Heart right ventricle (tissue), 16 donors: ENCODE measurements around the gene LAMTOR4. TPM values are rescaled to one million over a fixed set of nuclear protein-coding genes. Genes with fewer than 3 reads are reported as not detected.
A peak's percentile ranks its signal among the peaks of the same experiment; 100 is the strongest.
"Not testable (repeated sequence)": the region's sequence is repeated elsewhere in the genome, so short reads cannot be mapped to it uniquely, and the experiment has no call there.

Experiments
- ATAC-seq, 8 donors: fragments of 200-7000 bp; cut with Tn5 transposase; one replicate each; pipeline ENCODE4 v1.9.1; 2020; ENCODE audit warnings: mild to moderate bottlenecking in 8 of 8, moderate library complexity in 8 of 8, moderate number of reproducible peaks in 1 of 8
- DNase-seq, 2 donors: peaks; one replicate each; pipeline ENCODE4 v3.0.0-alpha.2; 2020
- H3K27ac ChIP-seq, 10 donors: fragments of 200-600 bp; sonication (generic) in 2 of 10; one replicate each; pipeline versions ENCODE4 v1.5.0 to v1.8.0; 2020 to 2022; ENCODE audit warnings: mild to moderate bottlenecking in 3 of 10
- H3K27me3 ChIP-seq, 7 donors: fragments of 200-600 bp; one replicate each; pipeline ENCODE4 v1.8.0; 2021 to 2022; ENCODE audit warnings: mild to moderate bottlenecking in 2 of 7
- H3K36me3 ChIP-seq, 9 donors: fragments of 200-600 bp; sonication (generic) in 1 of 9; one replicate each; pipeline versions ENCODE4 v1.5.0 to v1.8.0; 2020 to 2022; ENCODE audit warnings: mild to moderate bottlenecking in 2 of 9
- H3K4me1 ChIP-seq, 9 donors: fragments of 200-600 bp; sonication (generic) in 1 of 9; one replicate each; pipeline versions ENCODE4 v1.5.0 to v1.8.0; 2020 to 2022; ENCODE audit warnings: mild to moderate bottlenecking in 4 of 9
- H3K4me3 ChIP-seq, 10 donors: fragments of 200-600 bp; sonication (generic) in 2 of 10; one replicate each; pipeline versions ENCODE4 v1.5.0 to v1.8.0; 2020 to 2022; ENCODE audit warnings: mild to moderate bottlenecking in 7 of 10, moderate library complexity in 2 of 10
- H3K9me3 ChIP-seq, 11 donors: fragments of 200-600 bp in 10 of 11; sonication (generic) in 2 of 11; one replicate each; pipeline versions ENCODE4 v1.5.0 to v1.8.0; 2013 to 2022; ENCODE audit warnings: mild to moderate bottlenecking in 2 of 11, control low read depth in 1 of 11, moderate library complexity in 1 of 11
- WGBS, 2 donors: extraction: QIAGEN DNeasy Blood & Tissue Kit; methylation state at CpG; one replicate each; pipeline ENCODE4 v1.1.7; 2013; ENCODE audit warnings: inconsistent platforms in 1 of 2; 5-methylcytosine and 5-hydroxymethylcytosine counted together
- intact Hi-C, 10 donors: fragments of 100-400 bp; cut with DNase I; formaldehyde crosslinking; loops; one replicate each; pipeline versions ENCODE4 v1.11.1 to v1.14.2; 2022
- polyA plus RNA-seq, 2 donors: library from polyadenylated mRNA; stranded (reverse); fragments of 200-250 nt; gene quantifications; one replicate each; pipeline ENCODE4 v1.2.3, GENCODE V29; 2013
- total RNA-seq, 10 donors: library from RNA; stranded (reverse); fragmentation: NEBNext Ultra II Directional in 3 of 10; extraction: Animal tissue kit (Norgen Biotek cat#: 25700) in 3 of 10; gene quantifications; one replicate each; pipeline versions ENCODE4 v1.2.1 to v1.2.4, GENCODE V29; 2021 to 2023
- TF ChIP-seq, protein P1 (sequence below), 9 donors: fragments of 200-600 bp; sonication (generic) in 2 of 9; IDR thresholded peaks; one replicate each; pipeline versions ENCODE4 v1.5.0 to v1.8.0; 2021 to 2022; ENCODE audit warnings: antibody characterized with exemption in 9 of 9, mild to moderate bottlenecking in 5 of 9, moderate library complexity in 1 of 9
- donor health status: Arrhythmogenic right ventricular cardiomyopathy.
- donor health status: ischemic (EF 13 %, LVEDD 7.1; RV severe dilation, severe dysfunction).
- donor health status: healthy with polysubstance abuse.
- donor health status: DM: no; HTN: yes; CAD: no.
- donor health status: DM: no; HTN: no; CAD: no.
- donor health status: ischemic (EF 25% LVEDD 6.9; RV normal size, moderate dysfunction).
- donor health status: ischemic (EF 25% LVEDD 5.7; RV mildly dilated, moderate dysfunction).
- donor health status: healthy.
- donor health status: DM: yes; HTN: yes; CAD: no.
- donor health status: Ischemic cardiomyopathy.
- donor health status: ischemic (EF 35%, LVEDD 5.7; RV mildly dilated, moderate dysfunction).
- donor health status: nonischemic (EF 11% LVEDD 7.7; RV severe dilation, severe dysfunction).
- donor health status: DM: yes; HTN: yes; CAD: no.
- donor health status: PGD.
- donor health status: ischemic (EF 29% LVEDD 5.4; RV normal size, mild dysfunction).
- donor health status: nonischemic (EF 23%, LVEDD 6.1; RV moderate dilation, normal function).

Gene LAMTOR4
- total and polyA plus RNA-seq, 12 donors = 72.3 to 210 (median 90.6) TPM

DNA sequence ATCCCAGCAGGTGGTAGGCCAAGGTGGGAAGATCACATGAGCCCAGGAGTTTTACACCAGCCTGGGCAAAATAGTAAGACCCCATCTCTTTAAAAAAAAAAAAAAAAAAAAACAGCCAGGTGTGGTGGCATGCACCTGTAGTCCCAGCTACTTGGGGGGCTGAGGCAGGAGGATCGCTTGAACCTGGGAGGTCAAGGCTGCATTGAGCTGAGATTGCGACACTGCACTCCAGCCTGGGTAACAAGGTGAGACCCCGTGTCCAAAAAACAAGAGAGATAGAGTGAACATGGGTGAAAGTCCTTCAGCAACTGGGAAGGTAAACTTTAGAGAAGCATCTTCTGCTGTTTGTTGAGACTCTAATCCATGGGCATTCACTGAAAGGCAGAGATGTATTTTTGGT is 6.3 kb upstream of the LAMTOR4 start:
- Histone ChIP-seq H3K4me1 (peaks cover 0 to 6% (median 0%) of the 10 kb centered on the region in 9 donors), H3K27ac (no peak overlapping the region), H3K27me3 (peaks cover 0 to 11% (median 0%) of the 10 kb centered on the region in 7 donors), H3K4me3 (no peak overlapping the region), H3K36me3 (no peaks in the 10 kb centered on the region), H3K9me3 (no peaks in the 10 kb centered on the region)
- 95 to 100% methylated on average over 3 of the region's 3 CpGs for WGBS, 2 donors
- intact Hi-C loops = no loop called here
- ATAC-seq (no peak), DNase-seq (no peak)
- TF ChIP-seq, protein P1, sequence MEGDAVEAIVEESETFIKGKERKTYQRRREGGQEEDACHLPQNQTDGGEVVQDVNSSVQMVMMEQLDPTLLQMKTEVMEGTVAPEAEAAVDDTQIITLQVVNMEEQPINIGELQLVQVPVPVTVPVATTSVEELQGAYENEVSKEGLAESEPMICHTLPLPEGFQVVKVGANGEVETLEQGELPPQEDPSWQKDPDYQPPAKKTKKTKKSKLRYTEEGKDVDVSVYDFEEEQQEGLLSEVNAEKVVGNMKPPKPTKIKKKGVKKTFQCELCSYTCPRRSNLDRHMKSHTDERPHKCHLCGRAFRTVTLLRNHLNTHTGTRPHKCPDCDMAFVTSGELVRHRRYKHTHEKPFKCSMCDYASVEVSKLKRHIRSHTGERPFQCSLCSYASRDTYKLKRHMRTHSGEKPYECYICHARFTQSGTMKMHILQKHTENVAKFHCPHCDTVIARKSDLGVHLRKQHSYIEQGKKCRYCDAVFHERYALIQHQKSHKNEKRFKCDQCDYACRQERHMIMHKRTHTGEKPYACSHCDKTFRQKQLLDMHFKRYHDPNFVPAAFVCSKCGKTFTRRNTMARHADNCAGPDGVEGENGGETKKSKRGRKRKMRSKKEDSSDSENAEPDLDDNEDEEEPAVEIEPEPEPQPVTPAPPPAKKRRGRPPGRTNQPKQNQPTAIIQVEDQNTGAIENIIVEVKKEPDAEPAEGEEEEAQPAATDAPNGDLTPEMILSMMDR (IDR thresholded peaks at IDR 0.05) = no peak

DNA sequence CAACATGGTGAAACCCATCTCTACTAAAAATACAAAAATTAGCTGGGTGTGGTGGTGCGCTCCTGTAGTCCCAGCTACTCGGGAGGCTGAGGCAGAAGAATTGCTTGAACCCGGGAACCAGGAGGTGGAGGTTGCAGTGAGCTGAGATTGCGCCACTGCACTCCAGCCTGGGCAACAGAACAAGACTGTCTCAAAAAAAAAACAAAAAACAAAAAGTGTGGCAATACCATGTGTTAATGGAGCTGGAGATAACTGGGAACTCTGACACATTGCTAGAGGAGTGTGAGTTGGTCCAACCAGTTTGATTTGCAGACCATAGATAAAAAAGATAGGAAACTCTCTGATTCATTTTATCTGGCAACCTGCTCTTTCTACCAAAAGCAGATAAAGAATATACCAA is 2.4 kb upstream of the LAMTOR4 start:
- H3K4me3 ChIP-seq, H3K36me3 ChIP-seq, H3K27me3 ChIP-seq, DNase-seq, H3K9me3 ChIP-seq, intact Hi-C loops, ATAC-seq, H3K27ac ChIP-seq: not testable (repeated sequence)
- H3K4me1 ChIP-seq = peaks cover 8 to 31% (median 15%) of the 10 kb centered on the region in 9 donors
- WGBS, 2 donors = 90 to 93% methylated on average over 4 of the region's 4 CpGs

DNA sequence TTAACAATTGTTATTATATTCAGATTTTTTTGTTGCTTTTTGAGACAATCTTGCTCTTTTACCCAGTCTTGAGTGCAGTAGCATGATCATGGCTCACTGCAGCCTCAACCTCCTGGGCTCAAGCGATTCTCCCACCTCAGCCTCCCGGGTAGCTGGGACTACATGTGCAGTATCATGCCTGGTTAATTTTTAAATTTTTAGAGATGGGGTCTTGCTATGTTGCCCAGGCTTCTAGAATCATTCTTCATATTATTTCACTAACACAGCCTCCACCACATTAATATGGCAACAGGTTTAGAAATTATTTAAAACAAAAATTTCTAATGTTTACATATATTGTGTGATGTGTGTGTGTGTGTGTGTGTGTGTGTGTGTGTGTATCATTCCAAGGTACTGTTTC is 1.4 kb upstream of the LAMTOR4 start:
- Histone ChIP-seq H3K9me3 (no peaks in the 10 kb centered on the region), H3K4me3 (no peak overlapping the region), H3K4me1 (peaks cover 8 to 36% (median 15%) of the 10 kb centered on the region in 9 donors), H3K27ac (no peak overlapping the region), H3K36me3 (peaks cover 0 to 19% (median 0%) of the 10 kb centered on the region in 9 donors), H3K27me3 (no peaks in the 10 kb centered on the region)
- TF ChIP-seq, protein P1 (IDR thresholded peaks at IDR 0.05) = no peak
- DNase-seq (no peak), ATAC-seq (no peak)
- WGBS, 2 donors = 96 to 97% methylated on average over 2 of the region's 2 CpGs
- intact Hi-C loops = no loop called here

DNA sequence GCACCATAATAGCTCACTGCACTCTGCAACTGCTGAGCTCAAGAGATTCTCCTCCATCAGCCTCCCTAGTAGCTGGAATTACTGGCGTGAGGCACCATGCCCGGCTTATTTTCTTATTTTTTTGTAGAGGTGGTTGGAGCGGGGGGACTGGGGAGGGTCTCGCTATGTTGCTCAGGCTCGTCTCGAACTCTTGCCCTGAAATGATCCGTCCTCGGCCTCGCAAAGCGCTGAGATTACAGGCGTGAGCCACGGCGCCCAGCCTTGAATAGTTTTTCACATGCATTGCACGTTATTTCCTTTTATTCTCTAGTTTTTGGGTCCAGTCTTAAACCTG is 526 bp upstream of the LAMTOR4 start:
- Histone ChIP-seq H3K9me3 (no peaks in the 10 kb centered on the region), H3K27me3 (no peaks in the 10 kb centered on the region), H3K4me3 (peak overlapping the region in 9 of 10 donors; percentile 71 to 99 (median 78)), H3K36me3 (peaks cover 0 to 28% (median 5%) of the 10 kb centered on the region in 9 donors), H3K27ac (peak overlapping the region in 9 of 10 donors; percentile 69 to 94 (median 85)), H3K4me1 (peaks cover 8 to 45% (median 15%) of the 10 kb centered on the region in 9 donors)
- WGBS, 2 donors = 15 to 24% methylated on average over 14 of the region's 14 CpGs
- intact Hi-C loops = no loop called here
- TF ChIP-seq, protein P1 (IDR thresholded peaks at IDR 0.05) = no peak
- DNase-seq (no peak), ATAC-seq (peak in 3 of 8 donors; percentile 1 to 19 (median 3))

DNA sequence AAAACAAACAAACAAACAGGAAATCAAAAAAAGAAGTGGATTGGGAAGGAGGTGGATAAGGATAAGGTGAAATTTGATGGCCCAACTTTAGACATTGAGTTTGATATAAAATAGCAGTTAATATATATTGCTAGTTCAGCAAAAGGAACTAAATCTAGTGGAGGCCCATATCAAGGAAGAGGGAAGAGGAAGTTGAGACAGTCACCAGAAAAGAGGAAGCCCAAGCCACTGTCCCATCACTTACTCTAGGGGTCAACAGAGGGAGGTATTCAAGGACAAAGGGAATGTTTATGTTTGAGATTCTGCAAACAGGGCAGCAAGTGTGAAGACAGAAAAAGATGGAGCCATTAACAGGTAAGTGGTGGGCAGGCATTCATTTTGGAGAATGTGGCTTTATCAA is 3.7 kb downstream of the LAMTOR4 start:
- peak overlapping the region in 1 of 10 donors; percentile 70 for H3K27ac ChIP-seq
- no peaks in the 10 kb centered on the region for H3K9me3 ChIP-seq
- peaks cover 8 to 83% (median 22%) of the 10 kb centered on the region in 9 donors for H3K4me1 ChIP-seq
- DNase-seq (no peak), ATAC-seq (no peak)
- H3K27me3 ChIP-seq = no peaks in the 10 kb centered on the region
- no peak overlapping the region for H3K4me3 ChIP-seq
- TF ChIP-seq, protein P1 (IDR thresholded peaks at IDR 0.05) = no peak
- H3K36me3 ChIP-seq = peaks cover 0 to 67% (median 32%) of the 10 kb centered on the region in 9 donors
- intact Hi-C loops = loop anchor here in 1 of 10 donors (10.0 kb wide), 1 partner anchor 62 kb away; the partner anchor contains the start of gene PVRIG
